SHP77 treated with DMSO at 0.1 percent for 48 hours (cell line): Measurements from ENCODE around the gene SPTB.

Experiments used
- DNase-seq: peaks from one replicate; lab custom pipeline; 2025; lab: John Stamatoyannopoulos, UW

Gene SPTB

DNA sequence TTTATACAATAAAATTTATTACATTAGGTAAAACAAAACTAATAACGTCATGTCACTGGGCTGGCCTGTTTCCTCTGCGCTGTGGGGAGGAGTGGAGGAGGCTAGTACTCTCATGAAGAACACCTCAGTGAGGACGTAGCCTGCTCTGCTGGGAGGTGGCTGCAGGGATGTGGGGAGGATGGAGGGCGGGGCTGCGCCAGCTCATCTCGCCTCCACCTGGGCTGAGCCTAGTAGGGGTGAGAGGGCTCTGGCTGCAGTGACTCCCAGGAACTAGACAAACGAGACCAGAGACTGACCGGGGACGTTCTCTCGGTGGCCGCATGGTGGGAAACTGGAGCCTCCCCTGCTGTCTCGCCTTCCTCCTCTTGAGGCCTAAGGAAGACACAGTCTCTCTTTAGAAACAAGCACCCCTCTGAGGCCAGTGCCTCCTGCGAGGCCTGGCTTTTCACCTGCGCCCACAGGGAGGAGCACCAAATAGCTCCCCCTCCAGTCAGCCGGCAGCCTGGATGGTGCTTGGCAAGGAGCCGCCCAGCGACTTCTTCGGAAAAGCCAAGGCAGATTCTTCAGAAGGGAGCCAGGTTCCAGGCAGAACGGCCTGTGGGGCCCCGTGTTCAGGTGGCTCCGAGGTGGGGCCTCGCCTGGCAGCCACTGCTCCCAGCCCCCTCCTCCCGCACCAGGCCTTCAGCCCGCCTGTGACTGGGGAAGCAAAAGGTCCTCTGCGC, 113.1 kb downstream of the SPTB start:
- DNase-seq: no peak

DNA sequence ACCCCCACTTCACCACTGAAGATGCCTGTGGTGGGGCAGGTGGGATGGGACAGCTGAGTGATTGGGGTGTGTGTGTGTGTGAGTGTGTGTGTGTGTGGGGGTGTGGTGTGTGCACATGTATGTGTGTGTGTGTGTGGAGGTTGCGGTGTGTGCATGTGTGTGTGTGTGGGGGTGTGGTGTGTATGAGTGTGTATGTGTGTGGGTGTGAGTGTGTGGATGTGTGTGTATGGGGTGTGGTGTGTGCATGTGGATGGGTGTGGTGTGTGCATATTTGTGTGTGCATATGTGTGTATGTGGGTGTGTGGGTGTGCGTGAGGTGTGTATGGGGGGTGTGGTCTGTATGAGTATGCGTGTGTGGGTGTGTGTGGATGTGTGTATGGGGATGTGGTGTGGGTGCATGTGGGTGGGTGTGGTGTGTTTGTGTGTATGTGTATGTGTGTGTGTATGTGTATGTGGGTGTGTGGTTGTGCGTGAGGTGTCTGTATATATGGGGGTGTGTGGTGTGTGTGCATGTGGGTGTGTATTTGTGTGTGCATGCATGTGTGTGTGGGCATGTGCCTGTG, 113.9 kb downstream of the SPTB start:
- DNase-seq: no peak

DNA sequence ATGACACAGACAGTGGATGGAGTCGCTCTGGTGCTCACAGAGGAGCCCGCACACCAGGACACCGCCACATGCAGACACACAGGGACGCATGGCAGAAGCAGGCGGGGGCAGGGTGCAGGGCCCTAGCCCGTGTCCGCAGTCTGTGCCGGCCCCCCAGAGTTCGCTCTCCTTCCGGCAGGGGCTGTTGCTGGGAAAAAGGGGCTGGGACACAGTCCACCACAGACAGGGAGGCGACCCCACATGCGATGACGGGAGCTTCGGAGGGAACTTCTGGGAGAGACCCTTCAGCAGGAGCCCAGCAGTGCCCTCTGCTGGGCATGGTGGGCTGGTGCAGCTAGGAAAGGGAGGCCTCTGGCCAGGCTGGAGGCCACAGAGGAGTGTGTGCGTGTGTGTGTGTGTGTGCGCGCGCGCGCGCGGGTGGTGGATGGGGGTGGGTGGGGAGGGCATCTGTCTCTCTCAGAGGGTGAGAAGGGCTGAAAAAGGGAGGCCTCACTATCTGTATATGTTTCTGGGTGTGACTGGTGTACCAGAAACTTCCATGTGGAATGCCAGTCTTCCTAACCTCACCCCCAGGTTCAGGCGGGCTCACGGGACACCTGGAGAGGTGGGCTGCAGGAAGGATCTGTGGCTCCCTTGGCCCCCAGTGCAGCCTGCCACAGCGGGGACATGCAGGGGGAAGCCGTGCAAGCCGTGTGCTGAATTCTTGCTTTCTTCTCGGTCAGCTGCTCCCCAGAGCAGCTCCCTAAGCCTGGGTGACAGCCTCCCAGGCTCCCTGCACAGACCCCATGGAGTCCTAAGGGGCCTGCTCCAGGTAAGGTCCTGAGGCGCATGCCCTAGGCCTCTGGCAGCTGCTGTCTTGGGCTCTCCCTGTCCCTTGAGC, 114.8 kb downstream of the SPTB start:
- DNase-seq: peak; percentile 13

- no peak for DNase-seq
Measured at GRCh38 chr14:64763801-64764621, 115.7 kb downstream of the SPTB start.

DNA sequence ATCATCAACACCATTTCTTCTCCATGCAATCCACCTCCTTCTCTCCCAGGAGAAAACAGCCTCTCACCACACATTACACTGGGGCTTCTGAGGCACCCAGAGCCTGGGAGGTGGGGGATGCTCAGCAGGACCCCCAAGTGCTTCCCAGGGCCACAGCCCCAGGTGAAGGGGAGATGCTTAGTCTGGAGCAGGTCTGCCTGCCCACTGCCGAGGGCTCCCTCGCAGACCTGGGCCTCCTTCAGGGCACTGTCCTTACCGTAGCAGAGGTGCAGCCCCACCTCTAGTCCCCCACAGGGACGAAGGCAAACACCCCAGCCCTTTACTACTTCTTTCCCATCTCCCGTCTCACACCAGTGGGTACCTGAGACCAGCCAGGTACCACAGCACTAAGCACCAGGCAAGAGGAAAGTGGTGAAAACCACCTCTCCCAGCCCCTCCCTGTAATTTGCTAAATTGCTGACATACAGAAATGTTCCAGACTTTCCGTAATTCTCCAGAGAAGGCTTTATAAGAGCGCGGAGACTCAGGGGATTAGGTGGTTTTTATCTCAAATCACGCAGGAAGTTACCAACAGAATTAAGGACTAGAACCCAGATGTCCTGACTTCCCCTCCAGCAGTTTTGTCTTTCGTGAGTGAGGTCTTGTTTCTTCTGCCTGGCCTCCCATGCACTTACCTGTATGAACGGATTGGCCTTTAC, 116.5 kb downstream of the SPTB start:
- DNase-seq: no peak

GRCh38 chr14:64762044-64763034, 117.4 kb downstream of the SPTB start:
- DNase-seq: peak; percentile 89

- peak; percentile 44 for DNase-seq
Measured at GRCh38 chr14:64761441-64762043, 118.2 kb downstream of the SPTB start.

GRCh38 chr14:64760916-64761315, 118.8 kb downstream of the SPTB start:
- DNase-seq: no peak

GRCh38 chr14:64760146-64760755, 119.5 kb downstream of the SPTB start:
- DNase-seq: peak; percentile 13

DNA sequence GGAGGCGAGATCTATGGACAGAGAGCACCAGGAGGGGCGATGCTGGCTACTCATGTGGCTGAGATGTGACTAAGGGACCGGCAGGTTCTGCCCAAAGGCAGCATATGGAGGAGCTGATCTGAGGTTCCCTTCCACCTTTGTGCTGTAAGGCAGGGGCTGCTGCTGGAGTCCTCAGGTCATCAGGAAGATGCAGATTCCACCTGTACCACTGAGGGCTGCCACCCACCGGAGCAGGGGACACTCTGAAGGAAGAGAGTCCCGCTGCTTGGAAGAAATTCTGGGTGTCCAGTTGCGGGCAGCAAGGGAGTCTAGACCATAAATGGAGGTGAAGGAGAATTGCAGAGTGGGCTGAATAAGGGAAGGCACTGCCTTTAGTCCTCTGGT, 120.2 kb downstream of the SPTB start:
- DNase-seq: no peak

- peak; percentile 15 for DNase-seq
Measured at GRCh38 chr14:64758691-64759554, 120.8 kb downstream of the SPTB start.

GRCh38 chr14:64758025-64758521, 121.6 kb downstream of the SPTB start:
- no peak for DNase-seq

GRCh38 chr14:64757601-64758000, 122.1 kb downstream of the SPTB start:
- no peak for DNase-seq

- no peak for DNase-seq
Measured at GRCh38 chr14:64756712-64757111, 123.0 kb downstream of the SPTB start.

- DNase-seq: no peak
Measured at GRCh38 chr14:64755781-64756221, 123.9 kb downstream of the SPTB start.

DNA sequence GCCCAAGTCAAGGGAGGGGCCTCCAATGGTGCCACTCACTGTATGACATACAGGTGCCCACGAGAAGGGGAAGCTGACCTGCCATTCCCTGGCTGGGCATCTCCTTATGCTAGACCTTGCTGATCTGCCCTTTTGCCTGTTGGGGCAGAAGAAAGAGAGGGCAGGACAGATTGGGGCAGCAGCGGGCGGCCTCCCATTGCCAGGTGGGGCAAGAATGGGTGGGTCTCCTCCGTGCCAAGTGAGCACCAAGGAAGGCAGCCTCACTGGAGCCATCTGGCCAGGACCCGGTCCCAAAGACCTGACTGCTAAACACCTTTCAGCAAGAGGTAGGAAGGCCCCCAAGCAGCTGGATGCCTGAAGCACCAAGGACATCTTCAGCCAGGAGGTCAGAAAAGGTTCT, 125.0 kb downstream of the SPTB start:
- no peak for DNase-seq

DNA sequence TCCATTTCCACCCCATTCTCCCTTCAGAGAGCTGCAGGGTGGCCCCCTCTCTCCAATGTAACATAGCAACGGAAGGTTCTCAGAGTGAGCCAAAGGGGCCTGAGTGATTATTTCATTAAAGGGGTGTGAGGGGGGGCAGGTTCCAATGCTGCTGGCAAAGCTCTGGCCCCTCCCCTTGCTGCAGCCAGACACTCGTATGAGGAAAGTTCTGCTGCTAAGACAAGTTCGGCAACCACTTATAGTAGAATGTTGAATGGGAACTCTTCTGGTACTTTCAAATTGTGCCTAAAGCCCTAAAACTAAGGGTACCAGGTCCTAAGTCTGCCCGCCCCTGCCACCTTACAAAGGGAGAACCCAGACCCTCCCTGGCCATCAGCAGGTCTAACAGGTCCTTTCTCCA, 125.7 kb downstream of the SPTB start:
- DNase-seq: no peak

GRCh38 chr14:64753374-64753773, 126.3 kb downstream of the SPTB start:
- DNase-seq: no peak
